Measurements from ENCODE around the gene PLEKHA3. TPM values are rescaled to one million over a fixed set of nuclear protein-coding genes. Genes with fewer than 3 reads are reported as not detected.

The PLEKHA3 gene
- total and polyA plus RNA-seq, 2 experiments from 2014 or later = 9.6 to 26.6 TPM

GRCh38 chr2:178450524-178450773, 29.8 kb upstream of the PLEKHA3 start:
- peak overlapping the region; percentile 51 for H3K4me3 ChIP-seq
- TF ChIP-seq CTCF (IDR thresholded peaks at IDR 0.05; ENCODE audit: low read depth, low read length) = no peak
- DNase-seq (ENCODE audit: low read depth in 1 of 2, low spot score in 1 of 2) = no peak
- peaks cover 10% of the 10 kb centered on the region for H3K4me1 ChIP-seq (ENCODE audit: low read depth)
- no peaks in the 10 kb centered on the region for H3K9me3 ChIP-seq (ENCODE audit: low read depth)
- peaks cover 21% of the 10 kb centered on the region for H3K36me3 ChIP-seq
- no peaks in the 10 kb centered on the region for H3K27me3 ChIP-seq
- H3K27ac ChIP-seq = peak overlapping the region; percentile 95

- peak within 1 kb of the TSS; percentile 51 for H3K4me3 ChIP-seq
- H3K27ac ChIP-seq = peak within 1 kb of the TSS; percentile 95
- TF ChIP-seq CTCF (IDR thresholded peaks at IDR 0.05; ENCODE audit: low read depth, low read length) = no peak
- DNase-seq (ENCODE audit: low read depth in 1 of 2, low spot score in 1 of 2) = peak; percentile 98 to 99
- no peaks in the 10 kb centered on the region for H3K9me3 ChIP-seq (ENCODE audit: low read depth)
- no peaks in the 10 kb centered on the region for H3K27me3 ChIP-seq
- peaks cover 10% of the 10 kb centered on the region for H3K4me1 ChIP-seq (ENCODE audit: low read depth)
- peaks cover 16% of the 10 kb centered on the region for H3K36me3 ChIP-seq
These were observed 29.3 kb upstream of the PLEKHA3 start, which contains the start of the genes PJVK and PRKRA for GRCh38 chr2:178450774-178451525. Gene PJVK, plus strand, starts transcription at chr2:178451378. Its CDS starts 2,032 bp downstream, at chr2:178453410. Gene PRKRA, minus strand, starts transcription at chr2:178451175. Its CDS starts 145 bp downstream, at chr2:178451030.

GRCh38 chr2:178452334-178452733, 27.9 kb upstream of the PLEKHA3 start:
- Histone ChIP-seq H3K4me1 (ENCODE audit: low read depth) (peaks cover 10% of the 10 kb centered on the region), H3K36me3 (peaks cover 7% of the 10 kb centered on the region), H3K9me3 (ENCODE audit: low read depth) (no peaks in the 10 kb centered on the region), H3K4me3 (no peak overlapping the region), H3K27me3 (no peaks in the 10 kb centered on the region), H3K27ac (no peak overlapping the region)
- no peak for TF ChIP-seq CTCF (IDR thresholded peaks at IDR 0.05; ENCODE audit: low read depth, low read length)
- no peak for DNase-seq (ENCODE audit: low read depth in 1 of 2, low spot score in 1 of 2)

GRCh38 chr2:178452870-178453269, 27.4 kb upstream of the PLEKHA3 start:
- Histone ChIP-seq H3K4me1 (ENCODE audit: low read depth) (peaks cover 10% of the 10 kb centered on the region), H3K27ac (no peak overlapping the region), H3K4me3 (no peak overlapping the region), H3K27me3 (no peaks in the 10 kb centered on the region), H3K36me3 (peaks cover 4% of the 10 kb centered on the region), H3K9me3 (ENCODE audit: low read depth) (no peaks in the 10 kb centered on the region)
- no peak for DNase-seq (ENCODE audit: low read depth in 1 of 2, low spot score in 1 of 2)
- no peak for TF ChIP-seq CTCF (IDR thresholded peaks at IDR 0.05; ENCODE audit: low read depth, low read length)

- no peak overlapping the region for H3K27ac ChIP-seq
- H3K4me3 ChIP-seq = no peak overlapping the region
- H3K4me1 ChIP-seq (ENCODE audit: low read depth) = no peaks in the 10 kb centered on the region
- H3K27me3 ChIP-seq = no peaks in the 10 kb centered on the region
- no peaks in the 10 kb centered on the region for H3K9me3 ChIP-seq (ENCODE audit: low read depth)
- DNase-seq (ENCODE audit: low read depth in 1 of 2, low spot score in 1 of 2) = no peak
- no peaks in the 10 kb centered on the region for H3K36me3 ChIP-seq
- TF ChIP-seq CTCF (IDR thresholded peaks at IDR 0.05; ENCODE audit: low read depth, low read length) = no peak
These were observed 24.3 kb upstream of the PLEKHA3 start for GRCh38 chr2:178455947-178456346.
